Measurements from ENCODE around the gene SULT1E1. TPM values are rescaled to one million over a fixed set of nuclear protein-coding genes. Genes with fewer than 3 reads are reported as not detected.

SULT1E1 gene
- total and polyA plus RNA-seq, 10 of the 15 experiments (the other 5 are each of a cell fraction or from before 2014, with no cell fraction given): not detected

DNA sequence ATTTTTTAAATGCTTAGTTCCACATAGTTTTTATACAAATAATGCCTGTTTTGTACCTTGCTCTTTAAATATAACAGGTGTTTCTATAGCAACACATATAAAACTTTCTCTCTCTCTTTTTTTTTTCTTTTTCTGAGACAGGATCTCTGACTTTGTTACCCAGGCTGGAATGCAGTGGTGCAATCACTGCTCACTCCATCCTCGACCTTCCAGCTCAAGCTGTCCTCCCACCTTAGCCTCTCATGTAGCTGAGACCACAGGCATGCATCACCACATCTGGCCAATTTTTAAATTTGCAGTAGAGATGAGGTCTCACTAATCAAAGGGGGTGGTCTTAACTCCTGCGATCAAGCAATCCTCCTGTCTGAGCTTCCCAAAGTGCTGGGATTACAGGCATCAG, 18.3 kb upstream of the SULT1E1 start:
- H3K4me1 ChIP-seq (ENCODE audit: control insufficient read depth, insufficient read depth, low read length): no peaks in the 10 kb centered on the region
- H4K20me1 ChIP-seq (ENCODE audit: control insufficient read depth, insufficient read depth): no peaks in the 10 kb centered on the region
- no peak overlapping the region for H3K4me3 ChIP-seq
- 0% methylated on average over 2 of the region's 2 CpGs for WGBS (ENCODE audit: insufficient coverage, insufficient replicate concordance, low lambda C conversion rate, missing lambda C conversion rate)
- H3K27me3 ChIP-seq (replicated peaks in 1 of 2; ENCODE audit: control insufficient read depth in 2 of 2, insufficient read depth in 2 of 2, low read length in 1 of 2): no peaks in the 10 kb centered on the region
- no peak for TF ChIP-seq BCL11A (IDR thresholded peaks at IDR 0.05; ENCODE audit: low read depth, low read length)
- TF ChIP-seq, protein P1, sequence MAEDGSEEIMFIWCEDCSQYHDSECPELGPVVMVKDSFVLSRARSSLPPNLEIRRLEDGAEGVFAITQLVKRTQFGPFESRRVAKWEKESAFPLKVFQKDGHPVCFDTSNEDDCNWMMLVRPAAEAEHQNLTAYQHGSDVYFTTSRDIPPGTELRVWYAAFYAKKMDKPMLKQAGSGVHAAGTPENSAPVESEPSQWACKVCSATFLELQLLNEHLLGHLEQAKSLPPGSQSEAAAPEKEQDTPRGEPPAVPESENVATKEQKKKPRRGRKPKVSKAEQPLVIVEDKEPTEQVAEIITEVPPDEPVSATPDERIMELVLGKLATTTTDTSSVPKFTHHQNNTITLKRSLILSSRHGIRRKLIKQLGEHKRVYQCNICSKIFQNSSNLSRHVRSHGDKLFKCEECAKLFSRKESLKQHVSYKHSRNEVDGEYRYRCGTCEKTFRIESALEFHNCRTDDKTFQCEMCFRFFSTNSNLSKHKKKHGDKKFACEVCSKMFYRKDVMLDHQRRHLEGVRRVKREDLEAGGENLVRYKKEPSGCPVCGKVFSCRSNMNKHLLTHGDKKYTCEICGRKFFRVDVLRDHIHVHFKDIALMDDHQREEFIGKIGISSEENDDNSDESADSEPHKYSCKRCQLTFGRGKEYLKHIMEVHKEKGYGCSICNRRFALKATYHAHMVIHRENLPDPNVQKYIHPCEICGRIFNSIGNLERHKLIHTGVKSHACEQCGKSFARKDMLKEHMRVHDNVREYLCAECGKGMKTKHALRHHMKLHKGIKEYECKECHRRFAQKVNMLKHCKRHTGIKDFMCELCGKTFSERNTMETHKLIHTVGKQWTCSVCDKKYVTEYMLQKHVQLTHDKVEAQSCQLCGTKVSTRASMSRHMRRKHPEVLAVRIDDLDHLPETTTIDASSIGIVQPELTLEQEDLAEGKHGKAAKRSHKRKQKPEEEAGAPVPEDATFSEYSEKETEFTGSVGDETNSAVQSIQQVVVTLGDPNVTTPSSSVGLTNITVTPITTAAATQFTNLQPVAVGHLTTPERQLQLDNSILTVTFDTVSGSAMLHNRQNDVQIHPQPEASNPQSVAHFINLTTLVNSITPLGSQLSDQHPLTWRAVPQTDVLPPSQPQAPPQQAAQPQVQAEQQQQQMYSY (CRISPR knock-in tag; IDR thresholded peaks at IDR 0.05): no peak
- intact Hi-C loops (cut with micrococcal nuclease; ENCODE audit: unreplicated experiment): no loop called here
- H3K9me3 ChIP-seq (replicated peaks; ENCODE audit: control insufficient read depth, insufficient read depth, low read length): no peaks in the 10 kb centered on the region
- H3K36me3 ChIP-seq (ENCODE audit: control insufficient read depth in 2 of 2, insufficient read depth in 2 of 2, low read length in 1 of 2): no peaks in the 10 kb centered on the region
- SMC1A ChIA-PET (ENCODE audit: uncharacterized antibody, unreplicated experiment): interaction anchor here (1.0 to 4.4 kb wide), 4 partner anchors 10 to 180 kb away, joined by 3 to 25 read pairs (median 3); no protein-coding TSS in a partner anchor
- no peak for ATAC-seq
- no peak for FAIRE-seq
- RAD21 ChIA-PET (ENCODE audit: unreplicated experiment): interaction anchor here (1.4 kb wide), 1 partner anchor 8 kb away, joined by 3 read pairs; no protein-coding TSS in a partner anchor
- no peak overlapping the region for H3K9ac ChIP-seq (ENCODE audit: control insufficient read depth, insufficient read depth, low read length)
- no peak overlapping the region for H2AFZ ChIP-seq (ENCODE audit: control insufficient read depth, low read depth, low read length)
- H3K27ac ChIP-seq (ENCODE audit: control insufficient read depth, insufficient read depth): no peak overlapping the region
- in situ Hi-C loops (cut with MboI): no loop called here
- CTCF ChIA-PET: interaction anchor here (0.9 to 3.1 kb wide), 3 partner anchors 55 to 188 kb away, joined by 3 to 26 read pairs (median 3); no protein-coding TSS in a partner anchor
- no peak overlapping the region for H3K4me2 ChIP-seq (ENCODE audit: control insufficient read depth, insufficient read depth)
- BruUV-seq (replicated peaks): no TSS peak
- POLR2A ChIA-PET: no interaction called here
- H3K79me2 ChIP-seq (ENCODE audit: control insufficient read depth, insufficient read depth, low read length): no peaks in the 10 kb centered on the region
- DNase-seq (ENCODE audit: low read depth, low spot score): no peak

GRCh38 chr4:69877453-69877852, 17.5 kb upstream of the SULT1E1 start:
- intact Hi-C loops (cut with micrococcal nuclease; ENCODE audit: unreplicated experiment): no loop called here
- ChIA-PET SMC1A (ENCODE audit: uncharacterized antibody, unreplicated experiment) (interaction anchor here (1.1 to 4.4 kb wide), 4 partner anchors 9 to 1379 kb away, joined by 3 to 25 read pairs (median 3); no protein-coding TSS in a partner anchor), POLR2A (no interaction called here), CTCF (interaction anchor here (1.7 kb wide), 1 partner anchor 10 kb away, joined by 5 read pairs; no protein-coding TSS in a partner anchor), RAD21 (ENCODE audit: unreplicated experiment) (no interaction called here)
- Histone ChIP-seq H3K4me3 (no peak overlapping the region), H3K27me3 (replicated peaks in 1 of 2; ENCODE audit: control insufficient read depth in 2 of 2, insufficient read depth in 2 of 2, low read length in 1 of 2) (no peaks in the 10 kb centered on the region), H4K20me1 (ENCODE audit: control insufficient read depth, insufficient read depth) (no peaks in the 10 kb centered on the region; the same call in 1 of the 2 replicates), H3K27ac (ENCODE audit: control insufficient read depth, insufficient read depth) (no peak overlapping the region), H3K36me3 (ENCODE audit: control insufficient read depth in 2 of 2, insufficient read depth in 2 of 2, low read length in 1 of 2) (no peaks in the 10 kb centered on the region), H2AFZ (ENCODE audit: control insufficient read depth, low read depth, low read length) (no peak overlapping the region), H3K9me3 (replicated peaks; ENCODE audit: control insufficient read depth, insufficient read depth, low read length) (no peaks in the 10 kb centered on the region), H3K9ac (ENCODE audit: control insufficient read depth, insufficient read depth, low read length) (no peak overlapping the region), H3K79me2 (ENCODE audit: control insufficient read depth, insufficient read depth, low read length) (no peaks in the 10 kb centered on the region), H3K4me1 (ENCODE audit: control insufficient read depth, insufficient read depth, low read length) (no peaks in the 10 kb centered on the region), H3K4me2 (ENCODE audit: control insufficient read depth, insufficient read depth) (no peak overlapping the region)
- no TSS peak for BruUV-seq (replicated peaks)
- in situ Hi-C loops (cut with MboI): no loop called here
- 0% methylated on average over 2 of the region's 2 CpGs for WGBS (ENCODE audit: insufficient coverage, insufficient replicate concordance, low lambda C conversion rate, missing lambda C conversion rate)
- no peak for FAIRE-seq
- no peak for ATAC-seq
- no peak for DNase-seq (ENCODE audit: low read depth, low spot score)
- TF ChIP-seq POLR2AphosphoS2 (IDR thresholded peaks at IDR 0.05; ENCODE audit: low read depth, low read length): no peak
- TF ChIP-seq ATF2 (IDR thresholded peaks at IDR 0.05; ENCODE audit: low read length): no peak
- no peak for TF ChIP-seq FOS (IDR thresholded peaks at IDR 0.05; ENCODE audit: borderline replicate concordance, extremely low read depth, insufficient read length)
- no peak for TF ChIP-seq EP300 (IDR thresholded peaks at IDR 0.05; ENCODE audit: borderline replicate concordance in 1 of 2, control insufficient read depth in 1 of 2, low read depth in 2 of 2, low read length in 2 of 2)
- TF ChIP-seq HDAC6 (IDR thresholded peaks at IDR 0.05; ENCODE audit: unreplicated experiment): no peak
- no peak for TF ChIP-seq TCF3 (IDR thresholded peaks at IDR 0.05; ENCODE audit: borderline replicate concordance, insufficient read depth, low read depth, low read length)
- no peak for TF ChIP-seq FOXM1 (IDR thresholded peaks at IDR 0.05; ENCODE audit: low read depth, low read length)
- no peak for TF ChIP-seq KLF5 (IDR thresholded peaks at IDR 0.05; ENCODE audit: partially characterized antibody)
- no peak for TF ChIP-seq CHD2 (IDR thresholded peaks at IDR 0.05; ENCODE audit: borderline replicate concordance, low read depth, low read length)
- no peak for TF ChIP-seq MYC (IDR thresholded peaks at IDR 0.05; ENCODE audit: insufficient read depth, insufficient read length, insufficient replicate concordance, low read length, severe bottlenecking)

All from GM12878 (cell line).